PC-9 (cell line): ENCODE results near the gene SVEP1. TPM values are rescaled to one million over a fixed set of nuclear protein-coding genes. Genes with fewer than 3 reads are reported as not detected.

ENCODE experiments used
- BruUV-seq: library from RNA; stranded (reverse); fragments of 400-500 nt; replicated peaks from 2 replicates; lab custom pipeline; 2021; lab: Mats Ljungman, UMichigan
- CTCF ChIA-PET: fragments of 300-600 bp; sonication (Branson Sonifier 250); formaldehyde crosslinking; loops from one replicate; lab custom pipeline; 2022; ENCODE audit warnings: antibody characterized with exemption; lab: Charles Lee
- POLR2A ChIA-PET: fragments of 300-600 bp; sonication (Branson Sonifier 250); formaldehyde crosslinking; loops from one replicate; lab custom pipeline; 2022; ENCODE audit warnings: antibody characterized with exemption; ENCODE audit not compliant: unreplicated experiment; lab: Charles Lee
- DNase-seq, 2 experiments: peaks; one replicate each; pipeline versions ENCODE4 v3.0.0 to v3.0.0-alpha.2; 2015 to 2022; ENCODE audit warnings: mixed read lengths in 1 of 2
- H2AFZ ChIP-seq: fragments of 200-600 bp; sonication (generic); 2 replicates; pipeline ENCODE4 v1.8.1; 2017; ENCODE audit warnings: antibody characterized with exemption
- H3F3A ChIP-seq: fragments of 200-600 bp; sonication (generic); 2 replicates; pipeline ENCODE4 v1.8.1; 2017; ENCODE audit warnings: antibody characterized with exemption, mild to moderate bottlenecking, low read depth; ENCODE audit not compliant: insufficient read depth
- H3K27ac ChIP-seq: fragments of 200-600 bp; sonication (generic); 2 replicates; pipeline ENCODE4 v1.6.1; 2016; ENCODE audit warnings: mixed run types
- H3K27me3 ChIP-seq: fragments of 200-600 bp; sonication (generic); 2 replicates; pipeline ENCODE4 v1.6.1; 2016; ENCODE audit warnings: low read depth, mixed run types; ENCODE audit not compliant: insufficient read depth
- H3K36me3 ChIP-seq: fragments of 200-600 bp; sonication (generic); 2 replicates; pipeline ENCODE4 v1.6.1; 2016; ENCODE audit warnings: low read depth, mixed run types
- H3K4me1 ChIP-seq: fragments of 200-600 bp; sonication (generic); replicated peaks from 2 replicates; pipeline ENCODE4 v1.6.1; 2016; ENCODE audit warnings: mixed run types; ENCODE audit not compliant: insufficient read depth
- H3K4me2 ChIP-seq: fragments of 200-600 bp; sonication (generic); 2 replicates; pipeline ENCODE4 v1.6.1; 2017; ENCODE audit warnings: mixed run types
- H3K4me3 ChIP-seq: fragments of 200-600 bp; sonication (generic); 2 replicates; pipeline ENCODE4 v1.6.1; 2016; ENCODE audit warnings: mixed run types
- H3K79me2 ChIP-seq: fragments of 200-600 bp; sonication (generic); 2 replicates; pipeline ENCODE4 v1.6.1; 2017; ENCODE audit warnings: low read depth, mixed run types
- H3K9me2 ChIP-seq: fragments of 200-600 bp; sonication (generic); 2 replicates; pipeline ENCODE4 v1.8.1; 2017; ENCODE audit warnings: mild to moderate bottlenecking; ENCODE audit not compliant: insufficient read depth
- H3K9me3 ChIP-seq: fragments of 200-600 bp; sonication (generic); 2 replicates; pipeline ENCODE4 v1.8.1; 2016; ENCODE audit warnings: low read depth; ENCODE audit not compliant: insufficient read depth
- H4K20me1 ChIP-seq: fragments of 200-600 bp; sonication (generic); 2 replicates; pipeline ENCODE4 v1.8.1; 2017; ENCODE audit not compliant: insufficient read depth
- EZH2 ChIP-seq: fragments of 200-600 bp; sonication (generic); IDR thresholded peaks from 2 replicates; pipeline ENCODE4 v1.8.0; 2017; ENCODE audit warnings: antibody characterized with exemption, low read depth
- intact Hi-C: fragments of 100-400 bp; cut with micrococcal nuclease; formaldehyde crosslinking; loops from one replicate; pipeline ENCODE4 v1.10.0; 2022; ENCODE audit not compliant: unreplicated experiment
- total RNA-seq: library from RNA; stranded (reverse); gene quantifications from 2 replicates; pipeline ENCODE4 v1.2.3, GENCODE V29; 2021
- TF ChIP-seq, protein P1 (sequence below): fragments of 200-600 bp; sonication (generic); conservative IDR thresholded peaks from 2 replicates; pipeline ENCODE4 v1.6.1; 2017; ENCODE audit warnings: mixed run types, antibody characterized with exemption, mild to moderate bottlenecking, moderate library complexity

SVEP1 gene
- total RNA-seq, 1 experiment from 2014 or later = 3.3 TPM

DNA sequence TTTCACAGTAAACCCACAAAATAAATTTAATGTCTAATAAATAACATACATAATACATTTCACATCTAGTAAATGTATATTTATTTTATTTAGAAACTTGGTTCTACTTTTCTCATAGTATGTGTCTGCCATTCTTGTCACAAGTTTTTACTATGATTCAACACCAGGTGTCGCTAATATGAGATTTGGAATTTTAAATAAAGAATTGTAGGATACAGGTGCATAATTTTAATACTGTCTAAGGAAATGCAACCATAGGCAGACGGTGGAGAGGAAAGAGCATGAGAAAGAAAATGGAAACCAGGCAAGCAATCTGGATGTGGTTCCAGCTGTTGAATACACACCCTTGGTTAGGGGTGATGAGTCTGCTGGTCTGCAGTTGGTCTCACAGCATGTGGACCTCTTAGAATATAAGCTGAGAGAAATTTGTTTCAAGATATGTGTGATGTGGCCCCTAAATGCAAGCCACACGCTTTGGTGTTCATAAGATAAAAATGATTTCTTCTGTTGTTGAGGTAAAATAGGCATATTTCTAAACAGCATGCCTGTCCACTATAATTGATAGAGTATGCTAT is 127.2 kb downstream of the SVEP1 start:
- BruUV-seq = no TSS peak
- H3K79me2 ChIP-seq = no peaks in the 10 kb centered on the region
- ChIA-PET POLR2A (no interaction called here), CTCF (no interaction called here)
- intact Hi-C loops = loop anchor here (1.0 kb wide), 1 partner anchor 171 kb away; no protein-coding TSS in a partner anchor
- H3K9me3 ChIP-seq = no peaks in the 10 kb centered on the region
- H3K9me2 ChIP-seq = no peaks in the 10 kb centered on the region
- no peaks in the 10 kb centered on the region for H3K4me1 ChIP-seq
- DNase-seq = no peak
- no peak overlapping the region for H2AFZ ChIP-seq
- H3K27me3 ChIP-seq = no peaks in the 10 kb centered on the region
- TF ChIP-seq, protein P1, sequence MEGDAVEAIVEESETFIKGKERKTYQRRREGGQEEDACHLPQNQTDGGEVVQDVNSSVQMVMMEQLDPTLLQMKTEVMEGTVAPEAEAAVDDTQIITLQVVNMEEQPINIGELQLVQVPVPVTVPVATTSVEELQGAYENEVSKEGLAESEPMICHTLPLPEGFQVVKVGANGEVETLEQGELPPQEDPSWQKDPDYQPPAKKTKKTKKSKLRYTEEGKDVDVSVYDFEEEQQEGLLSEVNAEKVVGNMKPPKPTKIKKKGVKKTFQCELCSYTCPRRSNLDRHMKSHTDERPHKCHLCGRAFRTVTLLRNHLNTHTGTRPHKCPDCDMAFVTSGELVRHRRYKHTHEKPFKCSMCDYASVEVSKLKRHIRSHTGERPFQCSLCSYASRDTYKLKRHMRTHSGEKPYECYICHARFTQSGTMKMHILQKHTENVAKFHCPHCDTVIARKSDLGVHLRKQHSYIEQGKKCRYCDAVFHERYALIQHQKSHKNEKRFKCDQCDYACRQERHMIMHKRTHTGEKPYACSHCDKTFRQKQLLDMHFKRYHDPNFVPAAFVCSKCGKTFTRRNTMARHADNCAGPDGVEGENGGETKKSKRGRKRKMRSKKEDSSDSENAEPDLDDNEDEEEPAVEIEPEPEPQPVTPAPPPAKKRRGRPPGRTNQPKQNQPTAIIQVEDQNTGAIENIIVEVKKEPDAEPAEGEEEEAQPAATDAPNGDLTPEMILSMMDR = peak; percentile 68
- no peak for TF ChIP-seq EZH2
- no peaks in the 10 kb centered on the region for H3F3A ChIP-seq
- no peak overlapping the region for H3K4me2 ChIP-seq
- 0 out of 2 replicates have a peak, but pooled peaks cover 2% of the 10 kb centered on the region for H3K36me3 ChIP-seq
- H4K20me1 ChIP-seq = no peaks in the 10 kb centered on the region
- no peak overlapping the region for H3K27ac ChIP-seq
- no peak overlapping the region for H3K4me3 ChIP-seq

DNA sequence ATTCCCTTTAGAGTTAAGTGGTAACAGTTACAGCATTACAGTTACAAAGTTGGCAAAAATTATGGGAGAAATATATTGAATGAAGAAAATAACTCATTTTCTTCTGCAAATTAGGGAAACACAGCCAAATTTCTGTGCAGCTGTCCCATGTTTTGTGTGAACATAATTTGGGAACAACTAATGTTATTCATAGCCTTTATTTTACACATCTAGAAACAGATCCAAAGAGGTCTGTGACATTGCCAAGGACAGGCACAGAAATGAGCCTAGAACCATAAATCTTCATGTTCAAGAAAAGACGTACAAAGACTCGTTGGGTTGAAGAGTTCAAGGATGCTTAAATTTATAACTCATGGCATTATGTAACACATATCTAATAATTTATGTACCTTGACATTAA is 127.8 kb downstream of the SVEP1 start:
- no peaks in the 10 kb centered on the region for H3K27me3 ChIP-seq
- no peaks in the 10 kb centered on the region for H3K9me3 ChIP-seq
- intact Hi-C loops = loop anchor here (1.0 kb wide), 1 partner anchor 172 kb away; no protein-coding TSS in a partner anchor
- peaks cover 7% of the 10 kb centered on the region for H3K36me3 ChIP-seq
- H3K79me2 ChIP-seq = no peaks in the 10 kb centered on the region
- H3F3A ChIP-seq = no peaks in the 10 kb centered on the region
- no peak overlapping the region for H3K4me2 ChIP-seq
- no peak overlapping the region for H3K27ac ChIP-seq
- H2AFZ ChIP-seq = no peak overlapping the region
- TF ChIP-seq, protein P1 = no peak
- no peak for TF ChIP-seq EZH2
- no peaks in the 10 kb centered on the region for H3K9me2 ChIP-seq
- H3K4me3 ChIP-seq = no peak overlapping the region
- CTCF ChIA-PET = no interaction called here
- H4K20me1 ChIP-seq = no peaks in the 10 kb centered on the region
- POLR2A ChIA-PET = no interaction called here
- BruUV-seq = no TSS peak
- no peak for DNase-seq
- H3K4me1 ChIP-seq = no peaks in the 10 kb centered on the region

DNA sequence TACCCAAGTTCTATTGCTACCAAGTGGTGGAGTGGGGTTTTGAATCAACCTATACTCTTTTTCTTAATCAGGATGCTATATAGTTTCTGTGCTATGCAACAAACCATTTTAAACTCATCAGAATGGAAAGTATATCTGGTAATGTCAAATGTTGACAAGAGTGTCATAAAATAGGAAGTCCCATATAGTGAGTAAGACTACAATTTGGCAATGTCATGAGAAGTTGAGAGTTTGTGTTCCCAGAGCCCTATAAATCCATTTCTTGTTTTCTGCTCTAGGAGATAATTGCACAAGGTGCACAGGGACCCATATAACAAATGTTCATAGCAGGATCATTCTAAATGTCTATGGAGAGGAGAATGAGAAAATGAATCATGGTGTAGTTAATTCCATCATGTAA is 132.1 kb downstream of the SVEP1 start:
- no peak overlapping the region for H3K27ac ChIP-seq
- H3K4me1 ChIP-seq = peaks cover 12% of the 10 kb centered on the region
- H3K4me2 ChIP-seq = no peak overlapping the region
- no TSS peak for BruUV-seq
- H3K27me3 ChIP-seq = no peaks in the 10 kb centered on the region
- intact Hi-C loops = no loop called here
- no peaks in the 10 kb centered on the region; the same call in 1 of the 2 replicates for H3F3A ChIP-seq
- H2AFZ ChIP-seq = no peak overlapping the region
- no peaks in the 10 kb centered on the region; the same call in 1 of the 2 replicates for H3K9me3 ChIP-seq
- ChIA-PET CTCF (no interaction called here), POLR2A (no interaction called here)
- H3K79me2 ChIP-seq = no peaks in the 10 kb centered on the region
- TF ChIP-seq EZH2 = no peak
- TF ChIP-seq, protein P1 = no peak
- H3K36me3 ChIP-seq = peaks cover 14% of the 10 kb centered on the region
- no peak for DNase-seq
- no peaks in the 10 kb centered on the region for H4K20me1 ChIP-seq
- no peak overlapping the region for H3K4me3 ChIP-seq
- no peaks in the 10 kb centered on the region for H3K9me2 ChIP-seq
